ENCODE data around the gene TRANK1.
A peak's percentile ranks its signal among the peaks of the same experiment; 100 is the strongest.

The TRANK1 gene

DNA sequence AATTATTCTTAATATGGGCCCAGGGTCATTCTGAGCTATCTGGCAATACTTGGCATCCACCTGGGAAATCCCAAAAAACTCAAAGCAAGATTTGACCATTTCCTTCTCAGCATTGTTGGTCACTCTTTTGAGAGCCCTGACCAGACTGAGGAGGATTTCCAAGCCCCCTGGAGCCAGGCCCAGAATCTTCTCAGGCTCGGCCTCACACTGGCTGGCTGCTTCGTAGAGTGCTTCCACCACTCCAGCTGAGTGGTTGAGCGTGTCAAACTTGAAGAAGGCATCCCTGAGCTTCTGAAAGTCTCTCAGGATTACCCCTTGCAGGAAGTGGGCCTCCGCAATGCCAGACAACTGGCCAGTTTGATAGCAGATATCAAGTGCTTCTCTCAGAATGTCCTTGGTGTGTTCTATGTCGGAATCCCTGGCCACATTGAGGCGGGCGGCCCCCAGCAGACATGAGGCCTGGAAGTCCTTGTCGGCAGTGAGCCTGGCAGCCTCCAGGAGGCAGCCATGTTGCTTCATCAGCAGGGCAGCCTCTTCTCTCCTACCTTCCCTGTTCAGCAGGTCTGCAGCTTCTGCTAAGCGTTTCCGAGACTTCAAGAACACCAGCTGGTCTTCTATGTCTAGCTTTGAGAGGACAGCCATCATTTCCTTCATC, 111.6 kb downstream of the TRANK1 start:
- DNase-seq = no peak

GRCh38 chr3:36832406-36832805, 112.4 kb downstream of the TRANK1 start:
- DNase-seq = no peak

- DNase-seq = no peak
Observed at GRCh38 chr3:36827133-36827532, 117.7 kb downstream of the TRANK1 start.

DNA sequence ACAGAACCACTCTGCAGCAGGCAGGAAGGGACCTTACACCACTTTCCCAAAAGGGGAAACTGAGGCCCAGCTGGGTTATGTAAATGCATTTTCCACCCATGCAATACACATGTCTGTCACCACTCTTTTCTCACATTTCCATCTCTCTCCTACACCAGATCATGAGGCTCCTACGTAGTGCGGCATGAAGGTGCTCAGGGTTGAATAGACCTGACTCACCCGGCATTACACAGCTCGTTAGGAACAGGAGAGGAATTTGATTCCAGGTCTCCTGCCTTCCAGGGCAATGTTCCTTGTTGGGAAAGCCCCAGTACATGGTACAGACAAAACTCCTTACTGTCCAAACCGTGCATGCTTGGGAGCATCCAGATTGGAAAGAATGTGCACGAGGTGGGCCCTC, 118.6 kb downstream of the TRANK1 start:
- DNase-seq = no peak

DNA sequence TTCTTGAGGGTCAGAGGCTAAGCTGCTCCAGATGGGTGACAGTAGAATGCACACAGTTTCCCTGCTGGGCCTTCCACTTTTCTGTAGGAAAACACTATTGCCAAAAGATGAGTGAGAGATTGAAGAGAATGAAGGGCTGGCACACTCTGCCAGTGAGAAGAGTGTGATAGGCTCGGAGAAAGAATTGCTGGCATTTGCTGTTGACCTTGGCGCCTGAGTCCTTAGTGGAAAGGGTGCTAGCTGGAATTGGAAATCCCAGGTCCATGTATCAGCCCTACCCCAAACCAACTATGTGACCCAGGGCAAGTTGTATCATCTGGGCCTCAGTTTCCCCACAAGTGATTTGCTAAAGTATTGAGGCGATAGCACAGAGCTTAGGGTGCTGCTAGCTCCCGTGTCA, 120.4 kb downstream of the TRANK1 start:
- DNase-seq = no peak

- no peak for DNase-seq
Observed at GRCh38 chr3:36823806-36824205, 121.0 kb downstream of the TRANK1 start.

DNA sequence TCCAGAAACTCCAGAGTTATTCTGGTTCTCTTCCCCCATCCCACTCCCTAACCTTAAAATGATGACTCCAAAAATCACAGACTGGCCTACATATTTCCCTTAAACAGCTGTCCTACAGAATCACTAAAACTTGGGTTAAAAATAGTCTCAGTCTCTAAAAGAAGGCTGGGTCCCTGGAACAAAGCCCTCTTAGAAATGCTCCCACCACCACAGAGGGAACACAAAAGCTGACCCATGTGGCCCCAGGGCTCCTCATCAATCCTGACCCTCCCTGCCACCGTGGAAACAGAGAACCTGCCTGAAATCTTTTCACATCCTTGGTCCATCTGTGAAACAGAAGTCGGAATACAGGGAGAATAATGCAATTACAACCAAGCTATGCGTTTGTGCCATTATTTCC, 124.8 kb downstream of the TRANK1 start:
- no peak for DNase-seq

DNA sequence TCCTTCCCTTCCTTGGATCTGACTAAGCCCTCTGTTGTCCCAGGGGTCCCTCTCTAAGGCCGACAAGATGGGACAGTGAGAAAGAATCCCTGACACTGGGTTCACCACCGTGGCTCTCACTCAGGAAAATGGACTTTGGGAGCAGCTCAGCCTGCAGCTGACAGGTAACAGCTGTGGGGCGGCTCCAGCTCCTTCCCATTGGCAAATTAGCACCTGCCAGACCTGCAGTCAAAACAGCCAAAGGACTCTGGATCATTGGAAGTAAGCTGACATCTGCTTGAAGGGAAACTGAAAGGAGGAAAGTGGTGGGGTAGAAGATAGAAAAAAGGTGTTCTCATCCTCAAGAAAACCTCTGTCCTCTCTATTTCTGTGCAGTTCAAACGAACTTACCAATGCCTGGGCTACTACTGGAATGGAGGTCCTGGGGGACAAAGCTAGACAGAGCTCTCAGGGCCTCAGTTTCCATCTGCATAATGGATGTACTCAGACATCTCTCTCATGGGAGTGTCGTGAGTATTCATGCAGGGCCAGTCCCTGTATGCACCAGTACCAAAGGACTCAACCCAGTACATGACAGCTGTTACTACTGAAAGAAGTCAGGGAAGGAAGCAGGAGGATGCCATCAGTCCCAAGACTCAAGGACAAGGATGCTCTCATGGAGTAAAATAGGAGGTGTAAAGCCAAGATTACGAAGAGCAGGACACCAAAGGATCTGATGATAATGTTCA, 126.9 kb downstream of the TRANK1 start:
- no peak for DNase-seq

DNA sequence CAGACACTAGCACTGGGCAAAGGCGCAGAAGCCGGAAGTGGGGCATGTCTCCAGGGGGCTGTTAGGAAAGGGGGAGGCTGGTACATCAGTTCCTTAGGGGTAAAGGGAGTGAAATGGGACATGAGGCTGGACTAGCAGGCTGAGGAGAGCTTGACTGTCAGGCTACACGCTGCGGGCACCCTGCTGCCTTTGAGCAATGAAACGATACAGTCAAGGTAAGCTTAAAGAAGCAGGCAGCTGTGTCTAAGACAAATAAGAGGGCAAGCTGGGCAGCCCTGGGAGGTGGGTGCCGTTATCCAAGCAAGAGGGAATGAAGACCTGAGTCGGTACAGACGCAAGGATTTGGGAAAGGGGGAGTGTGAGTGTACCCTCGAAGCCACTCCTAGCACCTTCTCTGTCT, 129.5 kb downstream of the TRANK1 start:
- DNase-seq = no peak

DNA sequence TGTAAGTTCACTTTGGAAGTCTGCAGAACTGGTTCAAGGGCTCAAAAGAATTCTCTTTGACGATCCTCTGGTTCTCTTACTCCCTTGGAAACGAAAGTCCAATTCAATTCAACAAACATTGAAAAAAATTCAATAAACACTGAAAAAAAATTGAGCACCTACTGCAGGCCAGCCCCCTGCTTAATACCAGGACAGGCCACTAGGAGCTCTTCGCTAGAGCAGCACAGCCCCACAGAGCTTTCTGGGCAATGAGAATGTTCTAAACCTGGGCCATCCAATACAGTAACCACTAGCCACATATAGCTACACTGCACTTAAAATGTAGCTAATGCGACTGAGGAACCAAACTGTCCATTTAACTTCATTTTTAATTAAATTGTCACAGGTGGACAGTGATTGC, 130.1 kb downstream of the TRANK1 start:
- no peak for DNase-seq

- DNase-seq = no peak
Observed at GRCh38 chr3:36814066-36814717, 130.7 kb downstream of the TRANK1 start.

- no peak for DNase-seq
Observed at GRCh38 chr3:36813305-36813704, 131.5 kb downstream of the TRANK1 start.

GRCh38 chr3:36812240-36812639, 132.6 kb downstream of the TRANK1 start:
- no peak for DNase-seq

DNA sequence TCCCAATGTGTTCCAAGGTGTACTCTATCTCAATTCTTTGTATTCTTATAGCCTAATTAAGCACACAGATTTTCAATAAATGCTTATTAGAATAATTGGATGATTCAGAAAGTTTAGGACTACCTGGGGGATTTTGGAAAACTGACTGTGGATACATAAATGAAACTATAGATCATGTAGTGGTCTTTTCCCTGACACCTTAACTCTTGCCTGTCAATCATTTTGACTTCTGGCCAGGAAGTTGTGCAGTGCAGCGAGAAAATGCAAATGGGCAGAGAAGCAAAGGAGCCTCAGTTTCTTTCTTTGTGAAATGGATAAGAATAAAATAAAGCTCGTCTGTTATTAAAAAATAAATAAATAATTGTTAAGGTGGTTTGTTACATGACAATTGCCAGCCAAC, 133.1 kb downstream of the TRANK1 start:
- DNase-seq = no peak

GRCh38 chr3:36804295-36805055, 140.4 kb downstream of the TRANK1 start:
- DNase-seq = no peak

DNA sequence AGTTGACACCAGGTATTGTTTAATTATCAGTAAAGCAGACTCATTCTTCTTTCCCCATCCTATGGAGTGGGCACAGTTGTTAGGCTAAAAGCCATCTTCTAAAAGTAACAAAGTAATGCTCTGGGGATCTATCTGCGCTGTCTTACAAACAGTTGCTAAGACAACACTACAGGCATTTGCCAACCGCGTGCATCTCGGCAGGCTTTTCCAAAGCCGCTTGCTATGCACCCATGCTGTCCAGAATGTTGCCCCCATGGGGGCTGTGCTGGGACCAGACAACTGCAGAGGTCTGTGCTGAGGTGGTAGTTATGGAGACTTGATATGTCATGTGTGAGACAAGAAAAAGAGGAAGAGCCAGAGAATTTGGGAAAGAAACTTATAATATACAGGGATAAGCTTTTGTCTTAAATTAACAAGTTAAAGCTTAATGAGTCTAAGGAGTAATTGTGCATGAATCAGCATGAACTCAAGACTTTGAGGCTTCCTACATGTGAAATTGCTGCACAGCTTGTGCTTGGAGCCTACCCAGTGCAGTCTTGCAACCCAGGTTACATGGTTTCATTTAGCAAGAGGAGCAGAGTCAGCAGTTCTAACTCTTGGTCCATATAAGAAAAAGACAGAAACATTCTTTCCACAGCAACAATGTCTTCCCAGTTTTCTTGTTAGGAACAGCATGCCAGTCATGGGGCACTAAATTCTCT, 141.6 kb downstream of the TRANK1 start:
- DNase-seq = no peak

DNA sequence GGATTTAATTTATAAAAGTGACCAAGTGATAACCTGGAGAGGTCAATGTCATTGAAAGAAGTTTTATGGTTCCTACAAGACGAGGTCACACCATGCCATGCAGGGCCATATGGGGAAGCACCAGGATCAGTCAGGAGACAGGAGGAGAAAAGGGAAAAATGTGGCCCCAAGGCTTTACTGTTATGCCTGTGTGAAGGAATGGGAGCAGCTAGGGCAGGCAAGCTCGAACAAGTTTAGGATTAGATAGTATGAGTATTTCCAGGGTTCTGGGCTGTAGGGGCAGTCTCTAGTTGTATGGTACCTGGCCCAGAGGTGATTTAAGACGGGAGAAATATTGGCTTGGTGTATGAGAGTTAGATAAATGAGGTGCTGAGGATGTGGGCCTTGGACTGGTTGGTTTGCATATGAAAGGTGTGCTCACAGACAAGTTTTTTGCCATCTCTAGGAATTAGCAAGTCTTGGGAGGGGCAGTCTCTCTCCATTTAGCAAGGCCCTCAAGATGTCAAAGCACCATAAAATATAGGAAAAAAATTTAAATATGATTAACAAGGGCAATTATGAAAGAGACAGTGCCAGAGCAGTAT, 144.2 kb downstream of the TRANK1 start:
- DNase-seq = no peak

DNA sequence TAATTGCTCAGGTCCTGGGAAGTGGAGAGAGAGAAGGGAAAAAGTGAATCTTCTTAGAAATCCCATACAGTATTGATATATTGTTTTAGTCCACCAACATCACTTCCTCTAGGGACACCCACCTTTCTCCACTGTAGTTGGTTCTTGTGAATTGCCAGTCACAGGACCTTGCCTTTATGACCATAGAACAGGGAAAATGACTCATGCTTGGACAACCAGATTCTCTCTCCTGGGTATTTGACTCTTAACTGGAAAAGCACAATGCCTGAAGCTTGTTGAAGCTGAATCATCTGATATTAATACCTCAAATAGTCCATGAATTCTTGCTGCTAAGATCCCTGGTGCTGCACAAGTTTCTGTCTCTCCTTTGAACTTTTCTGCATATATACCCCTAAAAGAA, 148.0 kb downstream of the TRANK1 start:
- DNase-seq = peak; percentile 55

- no peak for DNase-seq
Observed at GRCh38 chr3:36796161-36796560, 148.7 kb downstream of the TRANK1 start.

DNA sequence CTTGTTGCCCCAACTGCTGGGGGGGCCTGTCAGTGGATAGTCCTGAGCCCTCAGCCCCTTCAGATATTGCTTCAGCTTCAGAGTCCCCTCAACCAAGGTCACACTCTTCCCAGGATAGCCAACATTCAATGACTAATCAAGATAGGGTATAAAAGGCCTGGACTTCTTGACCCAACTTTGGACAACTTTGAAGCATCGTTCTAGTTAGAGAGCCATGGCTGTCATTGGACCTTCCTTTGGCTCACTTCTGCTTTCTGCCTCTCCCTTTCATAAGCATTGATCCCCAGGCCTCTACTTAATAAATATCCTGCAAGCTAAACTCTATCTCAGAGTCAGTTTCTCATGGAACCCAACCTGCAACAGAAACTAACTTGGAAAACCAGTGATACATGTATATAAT, 149.2 kb downstream of the TRANK1 start:
- DNase-seq = no peak

DNA sequence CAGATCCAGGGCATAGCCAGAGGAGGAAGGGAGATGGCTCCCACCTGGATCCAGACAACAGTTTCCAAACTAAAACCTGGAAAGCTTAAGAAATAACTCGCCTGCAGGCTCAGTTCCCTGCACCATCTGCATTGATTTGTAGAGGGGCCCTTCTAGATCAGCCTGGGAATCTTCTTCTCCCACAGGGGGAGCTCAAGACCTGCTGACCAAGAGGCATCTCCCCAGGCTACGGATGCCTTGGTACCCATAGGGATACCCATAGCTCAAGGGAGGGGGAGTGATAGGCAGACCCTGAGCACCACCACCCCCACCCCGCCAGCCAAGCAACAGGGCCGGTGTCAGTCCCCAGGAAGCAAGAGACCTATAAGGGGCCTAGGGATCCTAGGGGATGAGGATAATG, 152.5 kb downstream of the TRANK1 start:
- DNase-seq = no peak

DNA sequence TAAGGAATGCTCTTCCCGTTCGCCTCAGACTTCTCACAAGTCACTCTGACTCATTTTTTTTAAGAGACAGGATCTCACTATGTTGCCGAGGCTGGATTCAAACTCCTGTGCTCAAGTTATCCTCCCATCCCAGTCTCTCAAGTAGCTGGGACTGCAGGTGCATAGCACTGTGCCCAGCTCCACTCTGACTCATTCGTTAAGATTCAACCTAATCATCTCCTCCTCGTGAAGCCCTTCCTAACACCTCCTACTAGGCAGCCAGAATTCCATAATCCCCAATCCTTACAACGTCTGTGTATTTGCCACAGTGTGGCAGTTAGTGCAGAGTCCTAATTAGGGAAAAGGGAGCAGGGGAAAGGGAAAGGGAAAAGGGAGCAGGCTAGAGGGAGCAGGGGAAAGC, 154.1 kb downstream of the TRANK1 start:
- DNase-seq = no peak
